NB4 (cell line): ENCODE data around the gene EME1.
A peak's percentile ranks its signal among the peaks of the same experiment; 100 is the strongest.

Source experiments
- DNase-seq: peaks from one replicate; pipeline ENCODE4 v3.0.0; 2010; ENCODE audit warnings: low read depth
- H3K4me3 ChIP-seq: one replicate; pipeline ENCODE4 v1.5.1; 2011; ENCODE audit warnings: mild to moderate bottlenecking, low read depth, low read length, moderate library complexity
- MYC ChIP-seq: IDR thresholded peaks from 2 replicates; pipeline ENCODE4 v1.6.1; 2011; ENCODE audit warnings: low read depth, low read length
- POLR2A ChIP-seq: IDR thresholded peaks from 2 replicates; pipeline ENCODE4 v1.6.1; 2011; ENCODE audit warnings: mild to moderate bottlenecking; ENCODE audit not compliant: insufficient read length; ENCODE audit errors: extremely low read depth
- TF ChIP-seq, protein P1 (sequence below): IDR thresholded peaks from 2 replicates; pipeline ENCODE4 v1.6.1; 2011; ENCODE audit warnings: low read depth, low read length
- TF ChIP-seq, protein P2 (sequence below): IDR thresholded peaks from one replicate; pipeline ENCODE4 v1.5.1; 2012; ENCODE audit warnings: low read depth, low read length

The EME1 gene

DNA sequence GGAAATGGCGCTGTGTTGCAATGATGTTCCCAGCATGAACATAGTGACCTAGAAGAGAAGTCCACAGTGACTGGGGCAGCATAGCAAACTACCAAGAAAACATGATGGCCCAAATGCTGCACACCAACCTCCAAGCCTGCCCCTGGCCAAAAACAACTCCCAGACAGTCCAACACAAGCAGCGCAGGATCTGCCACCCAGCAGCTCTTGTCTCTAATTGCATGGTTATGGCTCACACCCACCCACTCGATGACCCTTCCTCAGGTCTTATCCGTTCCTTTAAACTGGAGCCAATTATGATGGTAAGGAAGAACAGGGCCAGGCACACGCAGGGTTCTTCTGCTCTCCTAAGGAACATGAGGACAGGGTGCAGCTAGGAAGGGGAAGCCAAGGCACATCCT is 3.0 kb upstream of the EME1 start:
- TF ChIP-seq MYC: no peak
- TF ChIP-seq POLR2A: no peak
- TF ChIP-seq, protein P1, sequence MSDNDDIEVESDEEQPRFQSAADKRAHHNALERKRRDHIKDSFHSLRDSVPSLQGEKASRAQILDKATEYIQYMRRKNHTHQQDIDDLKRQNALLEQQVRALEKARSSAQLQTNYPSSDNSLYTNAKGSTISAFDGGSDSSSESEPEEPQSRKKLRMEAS: no peak
- TF ChIP-seq, protein P2, sequence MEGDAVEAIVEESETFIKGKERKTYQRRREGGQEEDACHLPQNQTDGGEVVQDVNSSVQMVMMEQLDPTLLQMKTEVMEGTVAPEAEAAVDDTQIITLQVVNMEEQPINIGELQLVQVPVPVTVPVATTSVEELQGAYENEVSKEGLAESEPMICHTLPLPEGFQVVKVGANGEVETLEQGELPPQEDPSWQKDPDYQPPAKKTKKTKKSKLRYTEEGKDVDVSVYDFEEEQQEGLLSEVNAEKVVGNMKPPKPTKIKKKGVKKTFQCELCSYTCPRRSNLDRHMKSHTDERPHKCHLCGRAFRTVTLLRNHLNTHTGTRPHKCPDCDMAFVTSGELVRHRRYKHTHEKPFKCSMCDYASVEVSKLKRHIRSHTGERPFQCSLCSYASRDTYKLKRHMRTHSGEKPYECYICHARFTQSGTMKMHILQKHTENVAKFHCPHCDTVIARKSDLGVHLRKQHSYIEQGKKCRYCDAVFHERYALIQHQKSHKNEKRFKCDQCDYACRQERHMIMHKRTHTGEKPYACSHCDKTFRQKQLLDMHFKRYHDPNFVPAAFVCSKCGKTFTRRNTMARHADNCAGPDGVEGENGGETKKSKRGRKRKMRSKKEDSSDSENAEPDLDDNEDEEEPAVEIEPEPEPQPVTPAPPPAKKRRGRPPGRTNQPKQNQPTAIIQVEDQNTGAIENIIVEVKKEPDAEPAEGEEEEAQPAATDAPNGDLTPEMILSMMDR: no peak
- no peak for DNase-seq
- H3K4me3 ChIP-seq: no peak overlapping the region

DNA sequence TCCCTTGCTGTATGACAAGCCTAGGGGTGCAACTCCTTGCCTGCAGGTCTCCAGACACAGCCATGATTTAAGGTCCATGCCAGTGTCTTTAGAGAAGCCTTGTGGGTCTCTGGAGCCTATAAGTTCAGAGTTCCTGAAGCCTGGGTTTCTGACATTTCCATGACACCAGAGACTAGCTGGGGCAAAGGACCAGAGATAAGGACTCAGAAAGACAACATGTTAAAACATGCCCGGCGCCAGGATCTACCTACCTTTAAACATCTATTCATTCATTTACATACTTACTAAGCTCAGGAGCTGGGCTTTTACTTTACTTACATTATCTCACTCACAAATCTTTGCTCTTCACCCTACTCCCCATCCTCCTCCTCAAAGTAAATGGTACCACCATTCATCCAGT is 1.5 kb upstream of the EME1 start:
- DNase-seq: no peak
- TF ChIP-seq, protein P1: no peak
- TF ChIP-seq POLR2A (no peak), MYC (no peak)
- TF ChIP-seq, protein P2: no peak

DNA sequence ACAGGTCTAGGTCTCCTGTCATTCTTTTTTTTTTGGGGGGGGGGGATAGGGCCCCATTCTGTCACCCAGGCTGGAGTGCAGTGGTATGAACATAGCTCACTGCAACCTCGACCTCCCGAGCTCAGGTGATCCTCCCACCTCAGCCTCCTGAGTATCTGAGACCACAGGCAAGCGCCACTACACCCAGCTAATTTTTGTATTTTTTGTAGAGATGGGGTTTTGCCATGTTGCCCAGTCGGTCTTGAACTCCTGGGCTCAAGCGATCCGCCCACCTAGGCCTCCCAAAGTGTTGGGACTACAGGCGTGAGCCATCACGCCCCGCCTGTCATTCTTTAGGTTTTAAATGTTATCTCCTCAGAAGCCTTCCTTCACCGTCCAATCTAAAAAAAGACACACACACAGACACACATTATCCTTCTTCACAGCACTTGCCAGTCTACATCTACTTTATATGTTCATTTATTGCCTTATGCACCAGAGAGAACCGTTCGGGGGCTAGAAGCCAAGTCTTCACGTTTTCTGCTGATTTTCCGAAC is 739 bp upstream of the EME1 start:
- H3K4me3 ChIP-seq: peak overlapping the region; percentile 99
- DNase-seq: no peak
- TF ChIP-seq POLR2A (no peak), MYC (no peak)
- TF ChIP-seq, protein P2: no peak
- TF ChIP-seq, protein P1: no peak

More for the DNA sequence above, 1.5 kb upstream of the EME1 start:
- H3K4me3 ChIP-seq: peak overlapping the region; percentile 99

DNA sequence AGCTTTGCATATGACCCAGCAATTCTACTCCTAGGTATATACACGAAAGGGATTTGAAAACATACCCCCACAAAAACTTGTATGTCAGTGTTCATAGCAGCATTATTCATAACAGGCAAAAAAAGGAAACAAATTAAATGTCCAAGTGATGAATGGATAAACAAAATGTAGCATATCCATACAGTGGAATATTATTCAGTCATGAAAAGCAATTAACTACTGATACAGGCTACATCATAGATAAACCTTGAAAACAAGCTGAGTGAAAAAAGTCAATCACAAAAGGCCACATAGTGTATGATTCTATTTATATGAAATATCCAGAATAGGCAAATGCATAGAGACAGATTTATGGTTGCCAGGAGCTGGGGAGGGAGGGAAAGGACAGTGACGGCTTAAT is 676 bp downstream of the EME1 start:
- no peak for DNase-seq
- TF ChIP-seq, protein P1: no peak
- TF ChIP-seq MYC: no peak
- TF ChIP-seq POLR2A: no peak
- TF ChIP-seq, protein P2: no peak

DNA sequence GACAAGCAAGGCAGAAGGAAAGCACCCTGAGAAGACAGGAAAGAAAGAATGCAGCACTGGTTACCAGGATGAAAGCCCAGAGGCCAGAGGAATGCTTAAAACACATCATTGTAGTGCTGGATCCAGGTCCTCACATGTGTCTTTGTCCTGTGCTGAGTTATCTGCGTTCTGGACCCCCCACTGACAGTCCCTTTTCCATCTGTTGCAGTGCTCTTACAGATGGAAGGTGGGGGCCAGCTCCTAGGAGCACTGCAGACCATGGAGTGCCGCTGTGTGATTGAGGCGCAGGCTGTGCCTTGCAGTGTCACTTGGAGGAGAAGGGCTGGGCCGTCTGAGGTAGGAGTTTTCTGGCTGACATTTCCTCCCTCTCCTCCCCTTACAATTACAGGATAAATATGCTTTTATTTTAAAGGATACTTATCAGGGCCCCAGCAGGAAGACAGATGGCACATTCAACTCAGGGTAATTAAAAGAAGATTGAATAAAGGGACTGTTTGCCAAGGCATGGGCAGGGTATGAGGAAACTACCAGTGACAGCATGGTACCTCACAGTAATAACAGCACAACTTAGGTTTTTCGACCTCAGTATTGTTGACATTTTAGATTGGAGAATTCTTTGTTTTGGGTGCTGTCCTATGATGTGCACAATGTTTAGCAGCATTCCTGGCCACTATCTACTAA is 3.0 kb downstream of the EME1 start:
- no peak for DNase-seq
- no peak for TF ChIP-seq POLR2A
- TF ChIP-seq, protein P2: no peak
- TF ChIP-seq, protein P1: no peak
- TF ChIP-seq MYC: no peak
- no peak overlapping the region for H3K4me3 ChIP-seq

More for the DNA sequence above, 676 bp downstream of the EME1 start:
- H3K4me3 ChIP-seq: peak overlapping the region; percentile 99
